Measurements from ENCODE around the gene DNAJC18.

DNA sequence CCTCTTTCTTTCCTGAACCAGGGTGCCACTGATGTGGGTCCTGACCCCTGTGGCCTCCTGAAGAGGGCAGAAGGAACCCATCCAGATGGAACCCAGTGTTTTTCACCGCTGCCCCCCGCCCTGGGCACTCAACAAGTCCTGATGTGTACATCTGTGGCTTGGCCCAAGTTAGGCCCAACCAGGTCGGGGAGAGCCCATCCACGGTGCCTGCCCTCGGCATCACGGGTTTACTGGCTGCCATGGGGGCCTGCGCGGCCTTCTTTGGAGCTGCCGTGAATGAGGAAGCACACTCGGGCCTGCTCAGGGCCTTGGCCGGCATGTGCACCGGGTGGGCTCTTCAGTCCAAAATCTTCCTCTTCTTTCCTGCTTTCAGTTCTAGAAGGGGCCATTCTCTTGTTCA, 17.5 kb upstream of the DNAJC18 start:
- TF ChIP-seq, protein P1, sequence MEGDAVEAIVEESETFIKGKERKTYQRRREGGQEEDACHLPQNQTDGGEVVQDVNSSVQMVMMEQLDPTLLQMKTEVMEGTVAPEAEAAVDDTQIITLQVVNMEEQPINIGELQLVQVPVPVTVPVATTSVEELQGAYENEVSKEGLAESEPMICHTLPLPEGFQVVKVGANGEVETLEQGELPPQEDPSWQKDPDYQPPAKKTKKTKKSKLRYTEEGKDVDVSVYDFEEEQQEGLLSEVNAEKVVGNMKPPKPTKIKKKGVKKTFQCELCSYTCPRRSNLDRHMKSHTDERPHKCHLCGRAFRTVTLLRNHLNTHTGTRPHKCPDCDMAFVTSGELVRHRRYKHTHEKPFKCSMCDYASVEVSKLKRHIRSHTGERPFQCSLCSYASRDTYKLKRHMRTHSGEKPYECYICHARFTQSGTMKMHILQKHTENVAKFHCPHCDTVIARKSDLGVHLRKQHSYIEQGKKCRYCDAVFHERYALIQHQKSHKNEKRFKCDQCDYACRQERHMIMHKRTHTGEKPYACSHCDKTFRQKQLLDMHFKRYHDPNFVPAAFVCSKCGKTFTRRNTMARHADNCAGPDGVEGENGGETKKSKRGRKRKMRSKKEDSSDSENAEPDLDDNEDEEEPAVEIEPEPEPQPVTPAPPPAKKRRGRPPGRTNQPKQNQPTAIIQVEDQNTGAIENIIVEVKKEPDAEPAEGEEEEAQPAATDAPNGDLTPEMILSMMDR (IDR thresholded peaks at IDR 0.05) = no peak
- no peak for TF ChIP-seq POLR2A (IDR thresholded peaks at IDR 0.05)
- TF ChIP-seq EP300 (IDR thresholded peaks at IDR 0.05) = no peak

All from tibial nerve (tissue), 4 donors.